ENCODE measurements around the gene IQCK.

Gene IQCK

DNA sequence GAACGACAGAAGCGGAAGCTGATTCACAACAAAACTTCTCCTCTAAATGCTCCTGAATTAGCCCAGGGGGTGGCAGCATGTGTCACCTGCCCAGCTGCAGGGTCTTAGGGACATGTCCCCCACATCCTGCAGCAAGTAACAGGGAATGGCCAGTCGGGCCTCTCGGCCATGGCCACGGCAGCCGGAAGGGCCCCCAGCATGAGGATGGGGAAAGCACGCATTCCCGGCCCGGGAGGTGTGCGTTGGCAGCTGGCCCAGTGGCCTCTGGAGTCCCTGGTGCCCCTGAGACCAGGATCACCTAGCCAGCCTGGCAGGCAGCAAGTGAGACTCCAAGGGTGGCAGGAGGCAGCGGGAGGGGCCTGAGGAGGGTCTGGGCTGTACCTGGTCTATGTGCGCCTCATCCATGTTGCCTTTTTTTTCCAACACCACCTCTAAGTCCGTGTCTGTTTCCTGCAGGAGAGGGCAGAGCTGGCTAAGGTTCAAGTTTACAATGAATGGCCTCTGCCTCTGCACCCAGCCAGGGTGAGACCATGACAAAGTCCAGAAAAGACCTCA is 7.0 kb upstream of the IQCK start:
- Histone ChIP-seq H3K4me3 (ENCODE audit: low read depth, low read length) (no peak overlapping the region), H3K9me3 (ENCODE audit: control insufficient read depth, insufficient read depth, low read depth, low read length) (no peaks in the 10 kb centered on the region), H3K27ac (ENCODE audit: extremely low read depth, low read depth, low read length) (no peak overlapping the region), H3K36me3 (ENCODE audit: control insufficient read depth in 2 of 2, insufficient read depth in 1 of 2, low read length in 2 of 2) (peaks cover 4 to 92% of the 10 kb centered on the region in 2 experiments), H3K4me1 (ENCODE audit: control insufficient read depth, insufficient read depth, low read length) (no peaks in the 10 kb centered on the region)
- TF ChIP-seq ZBTB17 (tag by site-specific recombination; IDR thresholded peaks at IDR 0.05) (peak; percentile 19; the same call in 1 of the 2 replicates), ZNF792 (tag by site-specific recombination; IDR thresholded peaks at IDR 0.05) (no peak), HOXD13 (CRISPR knock-in tag; IDR thresholded peaks at IDR 0.05; ENCODE audit: borderline replicate concordance) (no peak), ZBTB20 (tag by site-specific recombination; IDR thresholded peaks at IDR 0.05) (0 out of 2 replicates have a peak, but pooled peaks have one; percentile 26)
- POLR2A ChIA-PET: interaction anchor here (1.1 kb wide), 1 partner anchor 13 kb away, joined by 3 read pairs; no protein-coding TSS in a partner anchor
- CTCF ChIA-PET: interaction anchor here (0.7 to 1.3 kb wide), 2 partner anchors 127 to 176 kb away, joined by 3 to 4 read pairs; no protein-coding TSS in a partner anchor

DNA sequence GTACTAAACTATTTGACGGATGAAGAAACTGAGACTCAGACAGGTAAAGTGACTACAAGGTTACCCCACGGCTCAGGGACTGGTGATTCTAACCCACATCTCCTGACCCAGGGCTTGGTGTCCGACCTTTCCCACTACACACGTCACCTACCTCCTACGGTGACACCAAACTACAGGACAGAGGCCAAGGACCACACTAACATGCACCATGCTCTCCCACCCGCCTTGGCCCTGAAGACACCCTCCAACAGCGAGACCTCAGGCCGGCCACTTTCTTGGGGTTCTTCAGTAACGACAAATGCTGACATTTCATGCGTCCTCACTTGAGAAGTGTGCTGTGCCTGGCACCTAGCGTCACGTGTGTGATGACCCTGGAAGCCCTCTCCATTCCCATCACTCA is 6.4 kb upstream of the IQCK start:
- ChIA-PET CTCF (interaction anchor here (1.1 kb wide), 1 partner anchor 128 kb away, joined by 3 read pairs; no protein-coding TSS in a partner anchor), POLR2A (no interaction called here)
- Histone ChIP-seq H3K27ac (ENCODE audit: extremely low read depth, low read depth, low read length) (no peak overlapping the region), H3K9me3 (ENCODE audit: control insufficient read depth, insufficient read depth, low read depth, low read length) (no peaks in the 10 kb centered on the region), H3K4me3 (ENCODE audit: low read depth, low read length) (no peak overlapping the region), H3K36me3 (ENCODE audit: control insufficient read depth in 2 of 2, insufficient read depth in 1 of 2, low read length in 2 of 2) (peaks cover 4 to 89% of the 10 kb centered on the region in 2 experiments), H3K4me1 (ENCODE audit: control insufficient read depth, insufficient read depth, low read length) (no peaks in the 10 kb centered on the region)
- TF ChIP-seq ZBTB8A (tag by site-specific recombination; IDR thresholded peaks at IDR 0.05) (no peak), ZFHX2 (tag by site-specific recombination; conservative IDR thresholded peaks at IDR 0.05) (no peak), ZXDB (tag by site-specific recombination; IDR thresholded peaks at IDR 0.05) (no peak), ZBTB7A (tag by site-specific recombination; IDR thresholded peaks at IDR 0.05; ENCODE audit: low read depth) (no peak), ZNF140 (tag by site-specific recombination; IDR thresholded peaks at IDR 0.05) (no peak), ZNF596 (tag by site-specific recombination; IDR thresholded peaks at IDR 0.05) (no peak), ZNF114 (tag by site-specific recombination; IDR thresholded peaks at IDR 0.05) (no peak), ZNF239 (tag by site-specific recombination; IDR thresholded peaks at IDR 0.05) (no peak), HOXC10 (CRISPR knock-in tag; IDR thresholded peaks at IDR 0.05) (no peak), ZEB2 (tag by site-specific recombination; IDR thresholded peaks at IDR 0.05) (no peak)
- TF ChIP-seq, protein P1, sequence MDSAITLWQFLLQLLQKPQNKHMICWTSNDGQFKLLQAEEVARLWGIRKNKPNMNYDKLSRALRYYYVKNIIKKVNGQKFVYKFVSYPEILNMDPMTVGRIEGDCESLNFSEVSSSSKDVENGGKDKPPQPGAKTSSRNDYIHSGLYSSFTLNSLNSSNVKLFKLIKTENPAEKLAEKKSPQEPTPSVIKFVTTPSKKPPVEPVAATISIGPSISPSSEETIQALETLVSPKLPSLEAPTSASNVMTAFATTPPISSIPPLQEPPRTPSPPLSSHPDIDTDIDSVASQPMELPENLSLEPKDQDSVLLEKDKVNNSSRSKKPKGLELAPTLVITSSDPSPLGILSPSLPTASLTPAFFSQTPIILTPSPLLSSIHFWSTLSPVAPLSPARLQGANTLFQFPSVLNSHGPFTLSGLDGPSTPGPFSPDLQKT (IDR thresholded peaks at IDR 0.05; ENCODE audit: borderline replicate concordance, low read depth, low read length): no peak

DNA sequence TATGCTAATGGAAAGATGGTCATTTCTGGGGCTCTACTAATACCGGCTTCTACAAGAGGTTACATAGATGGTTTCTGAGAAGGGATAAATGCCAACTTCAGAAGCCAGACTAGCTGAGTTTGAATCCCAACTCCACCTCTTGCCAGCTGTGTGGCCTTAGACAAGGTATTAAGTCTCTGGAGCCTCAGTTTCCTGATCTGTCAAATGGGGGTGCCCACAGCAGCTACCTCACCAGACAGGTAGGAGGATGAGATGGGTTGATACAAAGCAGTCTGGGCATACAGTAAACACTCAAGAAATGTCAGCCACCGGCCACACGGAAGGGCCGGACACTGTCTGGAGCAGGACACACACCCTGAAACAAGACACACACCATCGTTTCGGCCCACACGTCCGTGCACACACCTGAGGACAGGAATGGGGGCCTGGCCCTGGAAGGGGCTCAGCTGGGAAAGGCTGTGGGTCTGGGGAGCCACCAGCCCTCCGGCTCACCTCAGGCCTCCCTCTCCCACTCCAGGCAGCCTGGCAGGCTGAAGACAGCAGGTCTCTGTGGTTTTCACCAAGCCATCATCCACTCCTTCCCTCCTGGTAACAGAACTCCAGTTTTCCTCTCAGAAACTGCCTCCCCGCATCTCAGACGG is 5.5 kb upstream of the IQCK start:
- H3K4me1 ChIP-seq (ENCODE audit: control insufficient read depth, insufficient read depth, low read length): no peaks in the 10 kb centered on the region
- H3K27ac ChIP-seq (ENCODE audit: extremely low read depth, low read depth, low read length): no peak overlapping the region
- no peak overlapping the region for H3K4me3 ChIP-seq (ENCODE audit: low read depth, low read length)
- H3K9me3 ChIP-seq (ENCODE audit: control insufficient read depth, insufficient read depth, low read depth, low read length): no peaks in the 10 kb centered on the region
- POLR2A ChIA-PET: no interaction called here
- CTCF ChIA-PET: interaction anchor here (1.1 kb wide), 1 partner anchor 129 kb away, joined by 3 read pairs; no protein-coding TSS in a partner anchor
- peaks cover 4 to 82% of the 10 kb centered on the region in 2 experiments for H3K36me3 ChIP-seq (ENCODE audit: control insufficient read depth in 2 of 2, insufficient read depth in 1 of 2, low read length in 2 of 2)
- TF ChIP-seq, protein P2, sequence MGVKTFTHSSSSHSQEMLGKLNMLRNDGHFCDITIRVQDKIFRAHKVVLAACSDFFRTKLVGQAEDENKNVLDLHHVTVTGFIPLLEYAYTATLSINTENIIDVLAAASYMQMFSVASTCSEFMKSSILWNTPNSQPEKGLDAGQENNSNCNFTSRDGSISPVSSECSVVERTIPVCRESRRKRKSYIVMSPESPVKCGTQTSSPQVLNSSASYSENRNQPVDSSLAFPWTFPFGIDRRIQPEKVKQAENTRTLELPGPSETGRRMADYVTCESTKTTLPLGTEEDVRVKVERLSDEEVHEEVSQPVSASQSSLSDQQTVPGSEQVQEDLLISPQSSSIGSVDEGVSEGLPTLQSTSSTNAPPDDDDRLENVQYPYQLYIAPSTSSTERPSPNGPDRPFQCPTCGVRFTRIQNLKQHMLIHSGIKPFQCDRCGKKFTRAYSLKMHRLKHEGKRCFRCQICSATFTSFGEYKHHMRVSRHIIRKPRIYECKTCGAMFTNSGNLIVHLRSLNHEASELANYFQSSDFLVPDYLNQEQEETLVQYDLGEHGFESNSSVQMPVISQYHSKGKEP (tag by site-specific recombination; IDR thresholded peaks at IDR 0.05): no peak
- TF ChIP-seq OSR2 (tag by site-specific recombination; IDR thresholded peaks at IDR 0.05): no peak
- TF ChIP-seq, protein P3, sequence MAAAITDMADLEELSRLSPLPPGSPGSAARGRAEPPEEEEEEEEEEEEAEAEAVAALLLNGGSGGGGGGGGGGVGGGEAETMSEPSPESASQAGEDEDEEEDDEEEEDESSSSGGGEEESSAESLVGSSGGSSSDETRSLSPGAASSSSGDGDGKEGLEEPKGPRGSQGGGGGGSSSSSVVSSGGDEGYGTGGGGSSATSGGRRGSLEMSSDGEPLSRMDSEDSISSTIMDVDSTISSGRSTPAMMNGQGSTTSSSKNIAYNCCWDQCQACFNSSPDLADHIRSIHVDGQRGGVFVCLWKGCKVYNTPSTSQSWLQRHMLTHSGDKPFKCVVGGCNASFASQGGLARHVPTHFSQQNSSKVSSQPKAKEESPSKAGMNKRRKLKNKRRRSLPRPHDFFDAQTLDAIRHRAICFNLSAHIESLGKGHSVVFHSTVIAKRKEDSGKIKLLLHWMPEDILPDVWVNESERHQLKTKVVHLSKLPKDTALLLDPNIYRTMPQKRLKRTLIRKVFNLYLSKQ (tag by site-specific recombination; IDR thresholded peaks at IDR 0.05; ENCODE audit: borderline replicate concordance): no peak
- no peak for TF ChIP-seq ZNF202 (tag by site-specific recombination; IDR thresholded peaks at IDR 0.05; ENCODE audit: borderline replicate concordance)
- TF ChIP-seq ZNF585B (tag by site-specific recombination; IDR thresholded peaks at IDR 0.05): no peak
- TF ChIP-seq TCF7L2 (IDR thresholded peaks at IDR 0.05; ENCODE audit: borderline replicate concordance, low read depth, low read length): no peak
- TF ChIP-seq ZNF561 (tag by site-specific recombination; IDR thresholded peaks at IDR 0.05; ENCODE audit: borderline replicate concordance): no peak
- TF ChIP-seq ZNF302 (tag by site-specific recombination; IDR thresholded peaks at IDR 0.05; ENCODE audit: low read depth): no peak
- TF ChIP-seq ZNF354C (tag by site-specific recombination; IDR thresholded peaks at IDR 0.05; ENCODE audit: borderline replicate concordance, low read depth): no peak
- TF ChIP-seq, protein P4, sequence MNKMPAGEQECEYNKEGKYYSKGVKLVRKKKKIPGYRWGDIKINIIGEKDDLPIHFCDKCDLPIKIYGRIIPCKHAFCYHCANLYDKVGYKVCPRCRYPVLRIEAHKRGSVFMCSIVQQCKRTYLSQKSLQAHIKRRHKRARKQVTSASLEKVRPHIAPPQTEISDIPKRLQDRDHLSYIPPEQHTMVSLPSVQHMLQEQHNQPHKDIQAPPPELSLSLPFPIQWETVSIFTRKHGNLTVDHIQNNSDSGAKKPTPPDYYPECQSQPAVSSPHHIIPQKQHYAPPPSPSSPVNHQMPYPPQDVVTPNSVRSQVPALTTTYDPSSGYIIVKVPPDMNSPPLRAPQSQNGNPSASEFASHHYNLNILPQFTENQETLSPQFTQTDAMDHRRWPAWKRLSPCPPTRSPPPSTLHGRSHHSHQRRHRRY (tag by site-specific recombination; IDR thresholded peaks at IDR 0.05): no peak
- TF ChIP-seq GLI4 (tag by site-specific recombination; IDR thresholded peaks at IDR 0.05): no peak

All from HEK293 (cell line).